Keratinocyte (primary cell): ENCODE measurements around the gene ANKRD44. TPM values are rescaled to one million over a fixed set of nuclear protein-coding genes. Genes with fewer than 3 reads are reported as not detected.
"Not testable (repeated sequence)": the region's sequence is repeated elsewhere in the genome, so short reads cannot be mapped to it uniquely, and the experiment has no call there.

ENCODE experiments used
- DNase-seq: peaks from one replicate; pipeline ENCODE4 v3.0.0-alpha.2; 2011; ENCODE audit warnings: low read depth, missing footprints, low spot score
- FAIRE-seq: peaks from 2 replicates; lab custom pipeline; 2011; peaks lifted over from hg19 to GRCh38; lab: Jason Lieb, UNC
- H2AFZ ChIP-seq: 2 replicates; pipeline ENCODE4 v1.6.0; 2012; ENCODE audit warnings: low read length, control low read depth, inconsistent platforms; ENCODE audit not compliant: control insufficient read depth
- H3K27ac ChIP-seq: 2 replicates; pipeline ENCODE4 v1.5.1; 2011; ENCODE audit warnings: low read length; ENCODE audit not compliant: control insufficient read depth, insufficient read depth
- H3K27me3 ChIP-seq: 3 replicates; pipeline ENCODE4 v1.6.0; 2011; ENCODE audit warnings: low read length; ENCODE audit not compliant: control insufficient read depth, insufficient read depth; ENCODE audit errors: extremely low read depth
- H3K36me3 ChIP-seq, 2 experiments: 2 replicates in 1 of 2; 3 replicates in 1 of 2; pipeline ENCODE4 v1.5.1; 2011; ENCODE audit warnings: low read length in 2 of 2, mild to moderate bottlenecking in 1 of 2; ENCODE audit not compliant: control insufficient read depth in 2 of 2, insufficient read depth in 2 of 2; ENCODE audit errors: extremely low read depth in 1 of 2
- H3K4me1 ChIP-seq: 3 replicates; pipeline ENCODE4 v1.5.1; 2011; ENCODE audit warnings: low read length; ENCODE audit not compliant: control insufficient read depth, insufficient read depth; ENCODE audit errors: extremely low read depth
- H3K4me2 ChIP-seq: 3 replicates; pipeline ENCODE4 v1.6.0; 2011; ENCODE audit warnings: low read depth, low read length; ENCODE audit not compliant: control insufficient read depth, insufficient read depth; ENCODE audit errors: extremely low read depth
- H3K4me3 ChIP-seq, 3 experiments: fragments of 200-600 bp in 1 of 3; sonication (generic) in 1 of 3; 2 replicates in 2 of 3; 3 replicates in 1 of 3; pipeline ENCODE4 v1.5.1; 2011 to 2016; ENCODE audit warnings: low read length in 3 of 3, mild to moderate bottlenecking in 3 of 3, control low read depth in 2 of 3, inconsistent platforms in 1 of 3, low read depth in 1 of 3, mixed read lengths in 1 of 3, mixed run types in 1 of 3, moderate library complexity in 1 of 3; ENCODE audit not compliant: control insufficient read depth in 2 of 3, insufficient read depth in 2 of 3; ENCODE audit errors: extremely low read depth in 1 of 3
- H3K79me2 ChIP-seq: 2 replicates; pipeline ENCODE4 v1.6.0; 2012; ENCODE audit warnings: low read length; ENCODE audit not compliant: control insufficient read depth, insufficient read depth
- H3K9ac ChIP-seq: 3 replicates; pipeline ENCODE4 v1.6.0; 2011; ENCODE audit warnings: low read length; ENCODE audit not compliant: control insufficient read depth, insufficient read depth; ENCODE audit errors: extremely low read depth
- H3K9me1 ChIP-seq: 3 replicates; pipeline ENCODE4 v1.6.0; 2011; ENCODE audit warnings: low read length; ENCODE audit not compliant: control insufficient read depth, insufficient read depth; ENCODE audit errors: extremely low read depth
- H3K9me3 ChIP-seq: 2 replicates; pipeline ENCODE4 v1.5.1; 2012; ENCODE audit warnings: low read depth, low read length; ENCODE audit not compliant: control insufficient read depth
- H4K20me1 ChIP-seq: 3 replicates; pipeline ENCODE4 v1.6.0; 2011; ENCODE audit warnings: low read length; ENCODE audit not compliant: control insufficient read depth, insufficient read depth; ENCODE audit errors: extremely low read depth
- CTCF ChIP-seq, 3 experiments: IDR thresholded peaks in 1 of 3; conservative IDR thresholded peaks in 1 of 3; optimal IDR thresholded peaks in 1 of 3; 2 replicates in 2 of 3; 3 replicates in 1 of 3; pipeline versions ENCODE3 to v1.5.1; 2011; ENCODE audit warnings: low read length in 3 of 3, mild to moderate bottlenecking in 3 of 3, moderate library complexity in 2 of 3, control low read depth in 1 of 3, inconsistent platforms in 1 of 3; ENCODE audit not compliant: insufficient read depth in 2 of 3; ENCODE audit errors: extremely low read depth in 1 of 3
- EZH2 ChIP-seq: IDR thresholded peaks from one replicate; pipeline ENCODE4 v1.6.1; 2012; ENCODE audit warnings: inconsistent platforms, mild to moderate bottlenecking, low read length, moderate library complexity
- dilution Hi-C: fragments of 300-500 bp; cut with MboI; formaldehyde crosslinking; loops from one replicate; pipeline ENCODE4 v1.7.0; 2020; ENCODE audit warnings: low sequenced_read_pairs; ENCODE audit not compliant: extremely low pct_ligation_motif_present
- polyA plus RNA-seq, 5 experiments: library from polyadenylated mRNA; depleted of rRNA in 3 of 5; stranded (reverse) in 3 of 5; stranded (forward) in 1 of 5; unstranded in 1 of 5; fragments of >200 nt; gene quantifications; 1 replicate in 1 of 5; 2 replicates in 3 of 5; 3 replicates in 1 of 5; pipeline versions ENCODE4 v1.2.1 to v1.2.3, GENCODE V29; 2011 to 2012; ENCODE audit warnings: missing spikeins in 2 of 5, low read depth in 1 of 5, low replicate concordance in 1 of 5

Gene ANKRD44
- polyA plus RNA-seq, 1 donor (not counting 4 experiments of a cell fraction or from before 2014, with no cell fraction given) = 0.35 TPM

- H3K4me3 ChIP-seq = no peak overlapping the region
- no peaks in the 10 kb centered on the region for H3K36me3 ChIP-seq
- FAIRE-seq (no peak), DNase-seq (no peak)
- TF ChIP-seq CTCF (optimal IDR thresholded peaks at IDR 0.05 in 1 of 3, IDR thresholded peaks at IDR 0.05 in 1 of 3, conservative IDR thresholded peaks at IDR 0.05 in 1 of 3; ENCODE audit: extremely low read depth in 1 of 3, insufficient read depth in 2 of 3, low read length in 3 of 3) (no peak), EZH2 (no peak)
- H3K4me2 ChIP-seq = no peak overlapping the region
- no peaks in the 10 kb centered on the region for H3K9me1 ChIP-seq
- peaks cover 13% of the 10 kb centered on the region for H3K4me1 ChIP-seq
- no peaks in the 10 kb centered on the region for H3K27me3 ChIP-seq
- dilution Hi-C loops = no loop called here
- no peaks in the 10 kb centered on the region for H3K79me2 ChIP-seq
- no peak overlapping the region for H3K9ac ChIP-seq
- no peaks in the 10 kb centered on the region for H4K20me1 ChIP-seq
- no peaks in the 10 kb centered on the region for H3K9me3 ChIP-seq
- no peak overlapping the region for H3K27ac ChIP-seq
- no peak overlapping the region for H2AFZ ChIP-seq
Observed at GRCh38 chr2:197010200-197011020, 300.2 kb downstream of the ANKRD44 start.

- Histone ChIP-seq H3K27ac (peak overlapping the region; percentile 2), H3K4me1 (peaks cover 13% of the 10 kb centered on the region), H3K4me2 (peak overlapping the region; percentile 13)
- H3K36me3 ChIP-seq, H3K9me1 ChIP-seq, H3K9me3 ChIP-seq, H3K27me3 ChIP-seq, H2AFZ ChIP-seq, H3K79me2 ChIP-seq, DNase-seq, H3K4me3 ChIP-seq, FAIRE-seq, H3K9ac ChIP-seq, H4K20me1 ChIP-seq, dilution Hi-C loops: not testable (repeated sequence)
Observed at GRCh38 chr2:197008741-197009341, 301.7 kb downstream of the ANKRD44 start.
